Measurements from ENCODE around the gene CDHR2. TPM values are rescaled to one million over a fixed set of nuclear protein-coding genes. Genes with fewer than 3 reads are reported as not detected.
A peak's percentile ranks its signal among the peaks of the same experiment; 100 is the strongest.
"Not testable (repeated sequence)": the region's sequence is repeated elsewhere in the genome, so short reads cannot be mapped to it uniquely, and the experiment has no call there.

Gene CDHR2
- total RNA-seq, 1 experiment from 2014 or later: not detected

GRCh38 chr5:176591667-176592066 is 42.5 kb downstream of the CDHR2 start:
- DNase-seq (ENCODE audit: extremely low read depth, low read depth): not testable (repeated sequence)

- no peak for DNase-seq (ENCODE audit: extremely low read depth, low read depth)
Measured at GRCh38 chr5:176592573-176592972, 43.4 kb downstream of the CDHR2 start.

GRCh38 chr5:176593273-176593869 is 44.2 kb downstream of the CDHR2 start:
- DNase-seq (ENCODE audit: extremely low read depth, low read depth): no peak

DNA sequence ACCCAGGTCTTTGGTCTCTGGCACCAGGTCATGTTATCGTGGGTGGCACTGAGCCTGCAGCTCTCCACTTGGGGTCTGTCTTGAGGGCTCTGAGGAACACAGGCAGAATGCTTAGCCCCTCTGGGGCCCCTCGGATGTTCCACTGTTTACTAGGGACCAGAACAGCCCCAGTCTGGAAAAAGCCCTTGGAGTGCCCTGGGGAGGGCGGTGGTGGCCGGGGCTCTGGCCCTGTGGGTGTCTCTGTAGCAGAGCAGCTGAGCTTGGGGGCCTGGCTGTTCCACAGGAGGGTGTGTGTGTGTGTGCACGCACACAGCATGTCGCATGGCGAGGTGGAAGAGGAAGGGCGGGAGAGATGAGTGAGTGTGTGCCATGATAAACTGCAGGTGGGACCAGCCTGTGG is 45.4 kb downstream of the CDHR2 start:
- no peak for DNase-seq (ENCODE audit: extremely low read depth, low read depth)

DNA sequence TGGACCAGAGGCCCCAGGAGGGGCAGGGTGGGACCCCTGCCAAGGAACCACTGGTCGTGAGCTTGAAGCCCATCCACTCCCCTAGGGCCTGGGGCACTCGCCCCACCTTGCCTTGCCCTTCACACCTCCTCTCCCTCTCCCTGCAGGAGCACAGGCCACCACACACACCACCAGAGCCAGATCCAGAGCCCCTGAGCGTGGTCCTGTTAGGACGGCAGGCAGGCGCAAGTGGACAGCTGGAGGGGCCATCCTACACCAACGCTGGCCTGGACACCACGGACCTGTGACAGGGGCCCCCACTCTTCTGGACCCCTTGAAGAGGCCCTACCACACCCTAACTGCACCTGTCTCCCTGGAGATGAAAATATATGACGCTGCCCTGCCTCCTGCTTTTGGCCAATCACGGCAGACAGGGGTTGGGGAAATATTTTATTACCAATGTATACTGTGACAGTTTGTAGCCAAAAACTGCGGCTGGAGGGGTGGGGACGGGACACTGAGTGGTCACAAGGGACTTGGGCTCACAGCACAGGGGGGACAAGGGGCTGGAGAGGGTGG is 46.3 kb downstream of the CDHR2 start:
- DNase-seq (ENCODE audit: extremely low read depth, low read depth): no peak

- no peak for DNase-seq (ENCODE audit: extremely low read depth, low read depth)
Measured at GRCh38 chr5:176596069-176596644, 47.0 kb downstream of the CDHR2 start.

DNA sequence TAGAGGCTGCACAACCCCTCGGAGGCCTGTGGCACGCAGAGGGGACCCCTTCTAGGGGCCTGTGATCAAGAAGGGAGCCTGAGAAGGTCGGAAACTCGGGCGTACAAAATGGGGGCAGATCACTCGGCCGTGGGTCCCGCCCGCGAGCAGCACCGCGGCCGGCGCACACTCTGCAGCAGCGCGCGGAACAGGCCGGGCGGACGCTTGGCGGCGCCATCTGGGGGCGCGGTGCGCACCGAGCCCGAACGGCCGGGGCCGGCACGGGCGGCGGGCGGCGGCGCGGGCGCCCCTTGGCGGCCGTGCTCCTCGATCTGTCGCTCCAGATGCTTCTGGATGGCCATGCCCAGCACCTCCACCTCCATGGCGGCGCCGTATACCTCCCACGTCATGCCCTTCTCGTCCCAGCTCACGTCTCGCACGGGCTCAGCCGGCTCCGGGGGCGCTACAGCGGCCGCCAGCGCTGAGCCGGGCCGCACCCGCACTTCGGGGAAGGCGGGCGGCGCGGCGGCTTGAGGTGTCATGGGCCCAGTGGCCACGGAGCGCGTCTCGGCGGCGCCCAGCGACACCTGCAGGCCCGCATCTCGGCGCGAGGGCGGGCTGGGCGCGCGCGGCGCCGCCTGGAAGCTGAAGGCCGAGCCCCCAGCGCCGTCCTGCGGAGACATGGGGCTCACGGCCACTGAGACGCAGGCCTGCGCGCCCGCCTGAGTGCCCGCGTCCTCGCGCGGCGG is 47.7 kb downstream of the CDHR2 start:
- no peak for DNase-seq (ENCODE audit: extremely low read depth, low read depth)

DNA sequence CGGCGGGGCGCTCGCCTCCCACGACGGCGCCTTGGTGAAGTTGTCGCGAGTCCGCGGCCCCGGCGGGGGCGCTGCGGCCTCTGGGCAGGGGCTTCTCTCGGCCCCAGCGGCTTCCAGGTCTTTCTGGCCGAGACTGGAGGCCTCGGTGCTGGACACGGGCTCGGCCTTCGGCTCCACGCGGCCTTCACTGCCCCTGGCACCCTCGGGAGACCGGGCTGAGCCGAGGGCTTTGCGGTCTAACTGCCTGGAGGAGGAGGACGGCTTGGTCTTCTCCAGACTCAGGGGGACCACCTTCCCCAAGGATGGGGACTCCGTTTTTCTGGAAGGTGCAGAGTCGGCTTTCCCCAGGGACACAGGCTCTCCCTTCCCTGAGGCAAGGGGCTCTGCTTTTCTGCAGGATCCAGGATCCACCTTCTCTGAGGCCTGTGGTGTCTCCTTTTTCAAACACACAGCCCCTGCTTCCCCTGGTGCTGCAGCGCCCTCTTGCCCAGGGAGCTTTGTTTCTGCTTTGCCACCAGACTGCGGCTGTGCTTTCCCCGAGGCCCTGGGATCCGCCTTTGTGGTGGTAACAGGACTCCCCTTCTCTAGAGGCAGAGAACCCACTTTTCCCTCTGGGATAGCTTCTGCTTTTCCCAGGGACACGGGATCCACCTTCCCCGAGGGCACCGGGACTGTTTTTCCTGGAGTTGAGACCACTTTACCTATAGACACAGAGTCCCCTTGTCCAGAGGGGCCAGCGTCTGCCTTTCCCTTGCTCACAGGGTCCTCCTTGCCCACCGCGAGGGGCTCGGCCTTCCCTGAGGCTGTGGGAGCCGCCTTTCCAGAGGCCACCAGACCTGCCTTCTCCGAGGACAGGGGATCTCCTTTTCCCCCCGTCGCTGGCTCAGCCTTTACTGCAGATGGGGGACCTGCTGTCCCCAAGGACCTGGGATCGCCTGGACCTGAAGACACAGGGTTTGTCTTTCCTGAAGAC is 48.6 kb downstream of the CDHR2 start:
- DNase-seq (ENCODE audit: extremely low read depth, low read depth): no peak

- DNase-seq (ENCODE audit: extremely low read depth, low read depth): not testable (repeated sequence)
Measured at GRCh38 chr5:176599749-176600430, 50.7 kb downstream of the CDHR2 start.

- DNase-seq (ENCODE audit: extremely low read depth, low read depth): no peak
Measured at GRCh38 chr5:176601901-176602482, 52.9 kb downstream of the CDHR2 start.

- no peak for DNase-seq (ENCODE audit: extremely low read depth, low read depth)
Measured at GRCh38 chr5:176603091-176603490, 53.9 kb downstream of the CDHR2 start.

DNA sequence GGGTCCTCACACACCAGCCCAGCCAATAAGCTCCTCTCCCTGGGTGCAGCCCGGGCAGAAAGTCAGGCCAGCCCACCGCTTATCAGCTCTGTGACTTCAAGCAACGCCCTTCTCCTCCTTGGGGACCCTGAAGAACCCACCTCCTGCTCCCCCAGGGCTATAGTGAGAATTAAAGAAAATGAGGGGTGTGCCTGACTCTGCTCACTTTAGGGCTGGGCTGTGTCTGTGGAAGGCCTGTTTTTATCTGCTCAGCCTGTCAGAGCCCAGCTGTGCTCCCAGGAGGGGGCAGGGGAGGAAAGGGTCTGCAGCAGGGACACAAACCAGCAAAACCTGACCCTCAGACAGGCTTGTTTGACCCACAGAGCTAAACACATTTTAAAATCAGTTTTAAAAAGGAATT is 56.9 kb downstream of the CDHR2 start:
- DNase-seq (ENCODE audit: extremely low read depth, low read depth): no peak

- no peak for DNase-seq (ENCODE audit: extremely low read depth, low read depth)
Measured at GRCh38 chr5:176606875-176607274, 57.7 kb downstream of the CDHR2 start.

GRCh38 chr5:176608142-176608705 is 59.1 kb downstream of the CDHR2 start:
- no peak for DNase-seq (ENCODE audit: extremely low read depth, low read depth)

- no peak for DNase-seq (ENCODE audit: extremely low read depth, low read depth)
Measured at GRCh38 chr5:176608937-176609723, 60.0 kb downstream of the CDHR2 start.

DNA sequence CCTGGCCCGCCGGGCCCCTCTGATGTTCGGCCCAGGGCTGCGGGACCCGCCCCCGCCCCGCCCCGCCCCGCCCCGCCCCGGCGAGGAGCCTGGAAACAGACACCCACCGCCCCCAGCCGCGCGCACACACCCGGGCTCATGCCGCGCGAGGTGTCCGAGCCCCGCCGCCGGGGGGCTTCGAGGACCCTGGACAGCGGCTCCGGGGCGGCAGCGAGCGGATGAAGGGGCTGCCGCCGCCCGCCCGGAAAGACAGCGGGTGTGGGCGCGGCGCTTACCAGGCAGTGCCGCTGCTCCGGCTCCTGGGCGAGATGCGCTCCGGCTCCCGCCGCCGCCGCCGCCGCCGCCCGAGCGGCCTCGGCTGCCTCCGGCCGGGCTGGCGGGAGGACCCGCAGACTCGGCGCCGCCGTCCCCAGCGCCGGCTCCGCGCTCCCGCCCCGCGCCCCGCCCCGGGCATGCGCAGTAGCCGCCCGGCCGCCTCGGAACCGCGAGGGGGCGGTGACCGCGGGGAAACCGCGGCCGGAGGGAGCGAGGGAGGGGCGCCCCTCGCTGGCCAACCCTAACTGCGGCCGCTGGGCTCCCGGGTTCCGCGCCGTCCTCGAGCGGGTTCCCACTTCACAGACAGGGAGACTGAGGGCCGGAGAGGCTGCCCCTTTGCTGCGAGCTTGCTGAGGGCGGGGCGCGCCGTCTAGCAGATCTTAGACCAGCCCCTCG is 60.7 kb downstream of the CDHR2 start, which contains the start of gene GPRIN1:
Gene GPRIN1, minus strand, starts transcription at position 433 of the 711 bp plus-strand sequence. CDS start 10,322 bp downstream, outside the sequence.
- DNase-seq (ENCODE audit: extremely low read depth, low read depth): peak; percentile 53

GRCh38 chr5:176610435-176610773 is 61.3 kb downstream of the CDHR2 start:
- DNase-seq (ENCODE audit: extremely low read depth, low read depth): no peak

GRCh38 chr5:176611435-176611834 is 62.3 kb downstream of the CDHR2 start:
- peak; percentile 48 for DNase-seq (ENCODE audit: extremely low read depth, low read depth)
